ENCODE data around the gene ANKS1A.

The ANKS1A gene

GRCh38 chr6:35057449-35058357 lies 168.6 kb downstream of the ANKS1A start:
- no peak for DNase-seq

GRCh38 chr6:35058358-35058675 lies 169.3 kb downstream of the ANKS1A start:
- DNase-seq: no peak

- no peak for DNase-seq
Observed at GRCh38 chr6:35058865-35059522, 169.9 kb downstream of the ANKS1A start.

- DNase-seq: no peak
Observed at GRCh38 chr6:35059596-35060345, 170.7 kb downstream of the ANKS1A start.

GRCh38 chr6:35061102-35061615 lies 172.1 kb downstream of the ANKS1A start:
- no peak for DNase-seq

- DNase-seq: no peak
Observed at GRCh38 chr6:35061651-35062410, 172.8 kb downstream of the ANKS1A start.

- DNase-seq: no peak
Observed at GRCh38 chr6:35062676-35063574, 173.9 kb downstream of the ANKS1A start.

GRCh38 chr6:35063701-35064280 lies 174.7 kb downstream of the ANKS1A start:
- no peak for DNase-seq

- DNase-seq: no peak
Observed at GRCh38 chr6:35064290-35064689, 175.2 kb downstream of the ANKS1A start.

GRCh38 chr6:35064757-35065440 lies 175.8 kb downstream of the ANKS1A start:
- no peak for DNase-seq

GRCh38 chr6:35065441-35065800 lies 176.4 kb downstream of the ANKS1A start:
- DNase-seq: no peak

GRCh38 chr6:35065870-35066269 lies 176.8 kb downstream of the ANKS1A start:
- no peak for DNase-seq

- no peak for DNase-seq
Observed at GRCh38 chr6:35067234-35067633, 178.2 kb downstream of the ANKS1A start.

- DNase-seq: no peak
Observed at GRCh38 chr6:35068206-35068605, 179.2 kb downstream of the ANKS1A start.

- no peak for DNase-seq
Observed at GRCh38 chr6:35068644-35069043, 179.6 kb downstream of the ANKS1A start.

GRCh38 chr6:35069262-35069661 lies 180.2 kb downstream of the ANKS1A start:
- no peak for DNase-seq

GRCh38 chr6:35070111-35070510 lies 181.1 kb downstream of the ANKS1A start:
- no peak for DNase-seq

- no peak for DNase-seq
Observed at GRCh38 chr6:35071347-35071994, 182.4 kb downstream of the ANKS1A start.

- no peak for DNase-seq
Observed at GRCh38 chr6:35072051-35072697, 183.1 kb downstream of the ANKS1A start.

- no peak for DNase-seq
Observed at GRCh38 chr6:35072698-35073055, 183.6 kb downstream of the ANKS1A start.
